OCI-LY7 (cell line): Measurements from ENCODE around the gene CRY1. TPM values are rescaled to one million over a fixed set of nuclear protein-coding genes. Genes with fewer than 3 reads are reported as not detected.

Experiments
- BruUV-seq: library from RNA; stranded (reverse); fragments of 400-500 nt; replicated peaks from 2 replicates; lab custom pipeline; 2021; lab: Mats Ljungman, UMichigan
- CTCF ChIA-PET: fragments of 300-600 bp; sonication (Branson Sonifier 250); formaldehyde crosslinking; loops from one replicate; lab custom pipeline; 2022; ENCODE audit warnings: antibody characterized with exemption; ENCODE audit not compliant: unreplicated experiment; lab: Charles Lee
- POLR2A ChIA-PET: fragments of 300-600 bp; sonication (Branson Sonifier 250); formaldehyde crosslinking; loops from one replicate; lab custom pipeline; 2022; ENCODE audit warnings: antibody characterized with exemption; lab: Charles Lee
- DNase-seq: peaks from one replicate; pipeline ENCODE4 v3.0.0-alpha.2; 2015; ENCODE audit warnings: low spot score
- H2AFZ ChIP-seq: fragments of 200-600 bp; sonication (generic), shearing (Covaris generic); 2 replicates; pipeline ENCODE4 v1.6.1; 2014; ENCODE audit warnings: mild to moderate bottlenecking, antibody characterized with exemption, low read length, moderate library complexity
- H3K27ac ChIP-seq: fragments of 200-600 bp; sonication (generic); 2 replicates; pipeline ENCODE4 v1.5.1; 2014; ENCODE audit warnings: mixed run types, low read depth, mild to moderate bottlenecking, moderate library complexity, low read length, inconsistent platforms; ENCODE audit not compliant: poor library complexity, severe bottlenecking
- H3K36me3 ChIP-seq: fragments of 200-600 bp; sonication (generic); 2 replicates; pipeline ENCODE4 v1.6.1; 2014; ENCODE audit warnings: mild to moderate bottlenecking, antibody characterized with exemption, low read length, moderate library complexity, mixed read lengths; ENCODE audit not compliant: insufficient read depth
- H3K4me1 ChIP-seq: fragments of 200-600 bp; sonication (generic); 2 replicates; pipeline ENCODE4 v1.5.1; 2014; ENCODE audit warnings: mild to moderate bottlenecking, low read length; ENCODE audit not compliant: insufficient read depth, poor library complexity, severe bottlenecking
- H3K4me2 ChIP-seq: fragments of 200-600 bp; sonication (generic); 2 replicates; pipeline ENCODE4 v1.6.1; 2014; ENCODE audit warnings: mild to moderate bottlenecking, low read length
- H3K4me3 ChIP-seq: fragments of 200-600 bp; sonication (generic); 2 replicates; pipeline ENCODE4 v1.5.1; 2014; ENCODE audit warnings: mild to moderate bottlenecking, low read depth, low read length; ENCODE audit not compliant: poor library complexity, severe bottlenecking
- H3K79me2 ChIP-seq: fragments of 200-600 bp; sonication (generic); 2 replicates; pipeline ENCODE4 v1.6.1; 2016; ENCODE audit warnings: low read depth, mild to moderate bottlenecking, low read length, moderate library complexity, mixed read lengths; ENCODE audit not compliant: insufficient read depth
- H3K9me2 ChIP-seq: fragments of 200-600 bp; sonication (generic); 2 replicates; pipeline ENCODE4 v1.6.1; 2016; ENCODE audit warnings: mild to moderate bottlenecking, low read length, mixed read lengths; ENCODE audit not compliant: insufficient read depth
- H3K9me3 ChIP-seq: fragments of 200-600 bp; sonication (generic); 2 replicates; pipeline ENCODE4 v1.6.1; 2014; ENCODE audit warnings: mild to moderate bottlenecking, mixed run types, low read length, mixed read lengths
- H4K20me1 ChIP-seq: fragments of 200-600 bp; sonication (generic); 2 replicates; pipeline ENCODE4 v1.6.1; 2014; ENCODE audit warnings: mild to moderate bottlenecking, antibody characterized with exemption, low read length, moderate library complexity, mixed read lengths; ENCODE audit not compliant: insufficient read depth
- CTCF ChIP-seq: fragments of 200-600 bp; sonication (generic); conservative IDR thresholded peaks from 2 replicates; pipeline ENCODE4 v1.5.1; 2014; ENCODE audit warnings: mild to moderate bottlenecking, antibody characterized with exemption, low read length, moderate library complexity, mixed read lengths
- EZH2phosphoT487 ChIP-seq: fragments of 200-600 bp; sonication (generic); IDR thresholded peaks from 2 replicates; pipeline ENCODE4 v1.6.1; 2018; ENCODE audit warnings: low read depth, borderline replicate concordance, mild to moderate bottlenecking, mixed run types, antibody characterized with exemption, low read length, moderate library complexity, mixed read lengths
- intact Hi-C: fragments of 100-400 bp; cut with micrococcal nuclease; formaldehyde crosslinking; loops from one replicate; pipeline ENCODE4 v1.10.0; 2022; ENCODE audit not compliant: unreplicated experiment
- total RNA-seq, 2 experiments: library from RNA; depleted of rRNA in 1 of 2; stranded (reverse); fragments of >200 nt in 1 of 2; shearing (Covaris generic) in 1 of 2; gene quantifications; 2 replicates each; pipeline ENCODE4 v1.2.3, GENCODE V29; 2014 to 2022

CRY1 gene
- total RNA-seq, 2 experiments from 2014 or later: not detected

- no peak overlapping the region for H2AFZ ChIP-seq
- H3K36me3 ChIP-seq: peaks cover 11% of the 10 kb centered on the region
- H4K20me1 ChIP-seq: no peaks in the 10 kb centered on the region
- intact Hi-C loops: no loop called here
- H3K4me3 ChIP-seq: no peak overlapping the region
- no TSS peak for BruUV-seq
- no peaks in the 10 kb centered on the region for H3K9me3 ChIP-seq
- DNase-seq: no peak
- H3K4me2 ChIP-seq: no peak overlapping the region
- ChIA-PET CTCF (no interaction called here), POLR2A (no interaction called here)
- H3K9me2 ChIP-seq: no peaks in the 10 kb centered on the region
- TF ChIP-seq EZH2phosphoT487 (no peak), CTCF (no peak)
- H3K4me1 ChIP-seq: peaks cover 4% of the 10 kb centered on the region
- H3K79me2 ChIP-seq: no peaks in the 10 kb centered on the region
- H3K27ac ChIP-seq: no peak overlapping the region
Measured at GRCh38 chr12:106980944-106981343, 112.4 kb downstream of the CRY1 start.

GRCh38 chr12:106978035-106978800 is 115.1 kb downstream of the CRY1 start:
- peaks cover 25% of the 10 kb centered on the region for H3K36me3 ChIP-seq
- intact Hi-C loops: no loop called here

More at GRCh38 chr12:106978035-106978800, 115.1 kb downstream of the CRY1 start:
- H4K20me1 ChIP-seq: no peaks in the 10 kb centered on the region
- no peak overlapping the region for H3K4me2 ChIP-seq
- no peak overlapping the region for H3K27ac ChIP-seq
- ChIA-PET POLR2A (interaction anchor here (1.2 to 2.1 kb wide), 4 partner anchors 9 to 22 kb away, joined by 4 to 6 read pairs (median 4); partner anchors contain the start of gene MTERF2), CTCF (no interaction called here)
- H2AFZ ChIP-seq: no peak overlapping the region
- H3K79me2 ChIP-seq: peaks cover 6% of the 10 kb centered on the region; the same call in 1 of the 2 replicates
- DNase-seq: no peak
- TF ChIP-seq CTCF: no peak
- TF ChIP-seq EZH2phosphoT487: no peak
- H3K9me2 ChIP-seq: no peaks in the 10 kb centered on the region
- no peaks in the 10 kb centered on the region for H3K9me3 ChIP-seq
- no TSS peak for BruUV-seq
- peaks cover 18% of the 10 kb centered on the region for H3K4me1 ChIP-seq
- no peak overlapping the region for H3K4me3 ChIP-seq
